ENCODE data around the gene TMEM229B. TPM values are rescaled to one million over a fixed set of nuclear protein-coding genes. Genes with fewer than 3 reads are reported as not detected.

TMEM229B gene
- total RNA-seq, 1 experiment from 2014 or later = 3.1 TPM

- DNase-seq (ENCODE audit: low spot score) = no peak
Measured at GRCh38 chr14:67487332-67487731, 1.2 kb downstream of the TMEM229B start.

DNA sequence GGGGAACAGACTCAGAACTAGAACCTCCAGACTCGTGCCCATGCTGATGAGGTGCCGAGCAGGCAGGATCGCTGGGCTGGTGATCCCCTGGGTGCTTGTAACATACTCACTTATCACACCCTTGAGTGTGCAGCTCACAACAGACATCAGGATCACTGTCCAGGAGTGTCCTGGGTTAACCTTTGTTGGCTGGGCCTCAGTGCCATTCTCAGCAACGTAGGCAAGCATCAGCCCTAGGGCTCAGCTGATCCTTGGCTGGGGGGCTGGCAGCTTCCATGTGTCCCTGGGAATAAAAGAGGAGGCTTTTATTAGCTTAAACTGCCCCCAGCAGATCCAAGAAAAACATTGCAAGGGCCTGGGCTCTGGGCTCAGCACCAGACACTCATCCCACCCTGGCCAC is 1.6 kb downstream of the TMEM229B start:
- DNase-seq (ENCODE audit: low spot score) = no peak

DNA sequence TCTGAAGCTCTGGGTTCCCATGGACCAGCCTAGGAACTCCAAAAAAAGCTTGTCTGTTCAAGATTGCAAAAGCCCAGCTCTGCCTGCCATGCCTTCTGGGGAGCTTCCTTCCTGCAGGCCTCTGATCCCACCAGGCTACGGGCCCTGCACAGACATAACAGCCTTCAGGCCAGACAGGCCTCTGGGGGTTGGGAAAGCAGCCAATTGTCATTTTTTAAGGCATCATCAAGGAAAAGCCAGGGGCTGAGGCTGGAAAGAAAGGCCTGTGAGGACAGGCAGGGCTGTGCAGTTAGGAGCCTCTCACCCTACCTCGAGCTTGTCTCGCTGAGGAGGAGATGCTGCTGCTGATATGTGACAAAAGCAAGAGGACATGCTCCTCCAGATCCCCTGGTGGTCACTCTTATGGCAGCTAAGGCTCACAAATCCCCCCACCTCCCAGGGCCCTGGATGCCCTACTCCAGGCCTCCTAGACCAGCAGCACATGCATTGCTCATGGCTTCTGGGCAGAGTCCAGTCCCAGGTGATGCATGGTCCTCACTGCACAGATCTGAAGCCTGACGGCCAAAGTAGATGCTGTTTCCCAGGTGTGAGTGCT is 2.9 kb downstream of the TMEM229B start:
- no peak for DNase-seq (ENCODE audit: low spot score)

GRCh38 chr14:67483579-67484285 is 4.8 kb downstream of the TMEM229B start:
- no peak for DNase-seq (ENCODE audit: low spot score)

GRCh38 chr14:67482231-67483164 is 6.0 kb downstream of the TMEM229B start:
- no peak for DNase-seq (ENCODE audit: low spot score)

GRCh38 chr14:67480011-67480410 is 8.5 kb downstream of the TMEM229B start:
- no peak for DNase-seq (ENCODE audit: low spot score)

- no peak for DNase-seq (ENCODE audit: low spot score)
Measured at GRCh38 chr14:67478800-67479084, 9.8 kb downstream of the TMEM229B start.

DNA sequence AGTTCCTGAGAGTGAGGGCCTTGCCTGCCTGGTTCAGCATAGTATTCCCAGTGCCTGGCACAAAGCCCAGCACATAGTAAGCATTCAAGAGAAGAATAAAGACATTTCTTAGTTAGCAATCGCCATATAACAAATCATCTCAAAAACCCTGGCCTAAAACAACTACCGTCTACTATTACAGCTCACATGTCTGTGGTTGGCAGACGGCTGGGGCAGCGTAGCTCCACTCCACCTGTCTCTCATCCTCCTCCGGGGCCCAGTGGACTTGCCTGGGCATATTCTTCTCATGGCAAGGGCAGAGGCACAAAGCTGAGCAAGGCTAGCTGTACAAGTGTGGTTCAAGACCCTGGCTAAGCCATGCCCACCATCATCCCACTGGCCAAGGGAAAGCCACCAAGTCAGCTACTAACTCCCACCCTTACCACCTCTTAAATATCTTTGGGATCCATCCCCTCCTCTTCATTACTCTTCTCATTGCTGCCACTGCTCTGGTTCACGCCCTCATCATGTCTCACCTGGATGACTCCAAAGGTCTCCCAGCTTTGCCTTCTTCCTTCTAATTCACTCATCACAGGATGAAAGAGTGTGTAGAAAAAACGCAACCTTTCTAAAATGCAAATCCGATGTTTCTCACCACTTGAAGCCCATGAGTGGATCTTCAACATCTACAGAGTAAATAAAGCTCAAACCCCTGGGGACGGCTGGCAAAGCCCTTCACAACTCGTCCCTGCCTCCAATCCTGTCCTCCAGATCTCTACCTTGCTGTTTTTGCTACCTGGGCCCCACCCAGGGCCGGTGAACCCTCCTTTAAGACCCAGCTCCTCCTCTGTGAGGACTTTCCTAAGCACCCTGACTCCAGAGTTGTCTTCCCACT is 10.4 kb downstream of the TMEM229B start:
- no peak for DNase-seq (ENCODE audit: low spot score)

GRCh38 chr14:67474366-67474765 is 14.2 kb downstream of the TMEM229B start:
- no peak for DNase-seq (ENCODE audit: low spot score)

DNA sequence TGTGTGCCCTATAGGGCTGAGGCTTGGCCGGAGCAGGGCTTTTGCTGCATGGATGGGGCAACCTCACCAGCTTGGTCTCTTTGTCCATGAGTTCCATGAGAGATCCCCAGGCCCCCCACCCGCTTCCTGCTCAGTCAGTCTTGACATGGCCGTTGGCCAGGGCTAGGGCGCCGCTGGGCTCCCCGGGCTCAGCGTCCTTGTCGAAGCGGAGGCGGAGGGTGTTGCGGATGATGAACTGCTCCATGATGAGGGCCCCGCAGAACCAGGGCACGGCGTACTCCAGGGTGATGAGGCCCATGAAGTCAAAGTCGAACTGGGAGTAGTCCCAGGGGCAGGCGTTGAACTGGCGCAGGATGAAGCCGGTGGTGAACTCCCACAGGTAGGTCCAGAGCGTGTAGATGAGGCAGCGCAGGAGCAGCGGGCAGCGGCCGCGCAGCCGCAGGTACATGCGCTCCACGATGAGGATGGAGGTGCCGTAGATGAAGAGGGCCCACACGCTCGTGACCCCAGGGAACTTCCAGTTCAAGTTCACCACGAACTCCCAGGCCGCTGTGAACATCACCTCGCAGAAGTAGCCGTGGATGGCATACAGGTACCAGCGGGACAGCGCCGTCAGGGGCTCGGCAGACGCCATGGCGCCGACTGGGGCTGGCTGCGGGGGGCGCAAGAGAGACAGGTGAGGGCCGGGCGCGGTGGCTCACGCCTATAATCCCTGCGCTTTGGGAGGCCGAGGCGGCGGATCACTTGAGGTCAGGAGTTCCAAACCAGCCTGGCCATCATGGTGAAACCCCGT is 15.0 kb downstream of the TMEM229B start:
- no peak for DNase-seq (ENCODE audit: low spot score)

DNA sequence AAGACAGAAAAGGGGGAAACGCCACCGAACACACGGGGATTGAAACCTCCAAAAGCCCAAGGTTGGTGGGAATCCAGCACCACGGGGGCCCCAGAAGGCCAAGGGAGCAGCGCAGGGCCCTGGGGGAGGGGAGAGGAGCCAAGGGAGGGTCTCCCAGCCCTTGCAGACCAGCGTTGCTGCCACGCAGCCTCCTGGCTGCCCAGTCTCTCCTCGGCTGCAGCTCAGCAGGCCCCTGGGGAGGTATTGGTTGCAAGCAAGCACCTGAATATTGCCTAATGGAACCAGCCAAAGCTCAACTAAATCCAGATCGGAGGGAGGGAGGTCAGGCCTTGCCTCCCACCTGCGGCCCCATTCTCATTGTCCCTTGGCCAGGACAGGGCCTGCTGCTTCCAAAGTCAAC is 15.8 kb downstream of the TMEM229B start:
- no peak for DNase-seq (ENCODE audit: low spot score)

DNA sequence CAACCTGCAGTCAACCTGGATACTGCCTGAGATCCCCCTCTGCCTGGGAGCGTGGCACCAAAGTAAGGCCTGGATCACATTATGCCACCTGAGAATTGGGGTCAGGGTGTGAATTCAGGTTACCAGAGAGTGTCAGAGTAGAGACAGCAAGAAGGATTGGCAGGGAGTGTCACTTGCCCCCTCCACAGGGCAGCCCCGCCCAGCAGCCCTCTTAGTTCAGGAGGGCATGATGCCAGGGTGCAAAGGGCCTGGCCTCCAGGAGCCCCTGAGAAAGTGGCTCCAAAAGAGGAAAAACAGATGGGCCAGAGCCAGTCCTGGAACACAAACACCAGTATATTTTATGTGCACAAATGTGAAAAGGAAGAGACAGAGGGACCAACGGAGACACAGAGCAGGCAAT is 18.6 kb downstream of the TMEM229B start:
- DNase-seq (ENCODE audit: low spot score) = no peak

DNA sequence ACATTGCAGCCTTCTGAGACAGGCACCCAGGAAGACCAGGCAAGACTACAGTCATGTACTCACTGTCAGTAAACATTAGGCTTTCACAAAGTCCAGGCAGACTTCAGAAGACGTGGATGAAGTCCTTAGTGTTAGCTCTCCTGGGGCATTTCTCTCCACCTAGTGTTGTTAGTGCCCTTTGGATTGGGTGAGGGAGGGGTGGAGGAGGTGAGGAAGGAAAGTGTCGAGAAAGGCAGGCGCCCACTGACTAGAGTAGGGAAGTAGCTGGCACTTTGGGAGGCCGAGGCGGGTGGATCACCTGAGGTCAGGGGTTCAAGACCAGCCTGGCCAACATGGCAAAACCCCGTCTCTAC is 20.2 kb downstream of the TMEM229B start:
- no peak for DNase-seq (ENCODE audit: low spot score)

DNA sequence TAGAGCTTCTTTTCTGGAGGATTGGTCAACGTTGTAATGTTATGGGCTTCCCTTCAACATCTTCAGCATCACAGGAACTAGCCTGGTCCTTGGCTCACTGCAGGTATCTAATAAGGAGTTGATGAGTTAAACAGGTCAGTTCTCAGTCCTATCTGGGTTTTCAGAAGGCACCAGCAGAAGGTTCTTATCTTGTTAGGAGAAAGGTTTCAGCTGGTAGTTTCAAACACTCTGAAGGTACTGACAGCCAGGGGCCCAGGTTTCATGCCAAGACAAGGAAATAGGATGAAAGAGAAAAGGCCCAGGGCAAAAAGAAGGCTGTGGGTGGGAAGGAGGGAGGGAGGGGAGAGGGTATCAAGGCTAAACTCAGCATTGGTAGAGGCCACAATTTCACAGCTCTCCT is 21.4 kb downstream of the TMEM229B start:
- DNase-seq (ENCODE audit: low spot score) = no peak

- DNase-seq (ENCODE audit: low spot score) = no peak
Measured at GRCh38 chr14:67464879-67465278, 23.6 kb downstream of the TMEM229B start.

GRCh38 chr14:67464377-67464776 is 24.1 kb downstream of the TMEM229B start:
- DNase-seq (ENCODE audit: low spot score) = no peak

DNA sequence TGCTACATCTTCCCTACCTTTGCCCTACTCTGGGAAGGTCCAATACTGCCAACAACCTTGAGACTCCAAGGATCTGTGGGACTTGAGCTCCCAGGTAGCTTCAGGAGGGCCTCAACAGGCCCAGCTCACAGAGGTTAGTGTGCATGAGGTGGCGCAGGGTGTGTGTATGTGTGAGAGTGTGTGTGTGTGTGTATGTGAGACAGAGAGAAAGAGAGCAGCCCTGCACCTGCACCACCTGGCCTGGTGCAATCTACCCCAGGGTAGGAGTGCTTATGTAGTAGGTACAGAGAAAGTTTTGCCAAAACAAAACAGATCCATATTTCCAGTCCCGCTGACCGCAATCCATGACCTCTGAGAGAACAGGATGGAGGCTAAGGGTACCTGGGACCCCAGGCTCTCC is 24.6 kb downstream of the TMEM229B start:
- no peak for DNase-seq (ENCODE audit: low spot score)

DNA sequence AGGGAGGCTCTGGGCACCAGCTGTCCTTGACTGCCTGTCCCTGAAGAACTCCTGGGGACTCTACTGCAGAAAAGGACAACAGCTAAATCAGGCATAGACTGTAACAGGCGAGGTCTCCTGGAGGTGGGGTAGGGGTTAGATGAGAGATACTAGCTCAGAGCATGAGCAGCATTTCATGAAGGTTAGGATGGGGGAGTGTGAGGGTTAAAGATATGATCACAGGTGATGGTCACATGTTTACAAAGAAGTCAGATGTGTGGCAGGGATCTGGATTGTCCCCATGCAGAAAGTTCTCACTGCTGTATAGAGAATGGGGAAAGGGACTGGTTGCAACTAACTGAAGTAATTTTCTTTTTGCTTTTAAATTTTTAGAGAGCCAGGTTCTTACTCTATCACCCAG is 26.5 kb downstream of the TMEM229B start:
- DNase-seq (ENCODE audit: low spot score) = no peak

- DNase-seq (ENCODE audit: low spot score) = no peak
Measured at GRCh38 chr14:67461341-67461985, 27.1 kb downstream of the TMEM229B start.

DNA sequence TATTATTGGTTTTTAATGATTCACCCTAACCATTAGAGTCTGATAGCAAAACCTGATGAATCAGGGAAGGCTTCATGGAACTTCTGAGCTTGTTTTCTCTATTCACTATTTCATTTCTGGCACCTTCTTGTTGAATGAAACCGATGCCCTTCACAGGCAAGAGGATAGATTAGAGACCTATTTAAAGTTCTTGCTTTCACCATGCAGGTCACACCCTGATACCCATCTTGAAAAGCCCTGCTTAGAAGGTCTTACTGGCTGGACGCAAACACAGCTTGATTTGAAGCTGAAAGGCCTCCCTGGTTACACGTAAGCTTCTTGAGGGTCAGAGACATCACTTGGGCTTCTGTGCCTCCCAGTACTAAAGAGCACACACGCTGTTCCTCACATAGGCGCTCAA is 29.2 kb downstream of the TMEM229B start:
- DNase-seq (ENCODE audit: low spot score) = no peak

DNA sequence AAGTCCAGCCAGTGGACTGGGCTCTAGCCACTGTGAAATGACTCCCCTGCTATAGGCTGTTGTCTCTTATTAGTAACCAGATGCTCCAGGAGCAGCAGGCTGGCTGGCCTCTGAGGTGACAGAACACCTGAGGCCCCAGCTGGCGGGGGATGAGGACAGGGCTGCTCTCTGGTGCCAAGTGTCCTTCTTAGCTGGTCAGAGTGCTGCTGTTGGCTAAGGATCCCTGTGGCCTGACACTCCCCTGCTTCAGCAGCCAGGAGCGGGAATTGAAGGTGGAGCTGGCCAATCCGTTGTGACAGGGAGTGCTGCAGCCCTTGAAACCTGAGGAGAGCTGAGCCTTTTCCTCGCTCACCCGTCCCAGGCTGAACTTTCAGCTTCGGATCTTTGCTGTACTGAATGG is 30.7 kb downstream of the TMEM229B start:
- no peak for DNase-seq (ENCODE audit: low spot score)

All from A172 (cell line).